ENCODE data around the gene MARCHF5.

Gene MARCHF5

DNA sequence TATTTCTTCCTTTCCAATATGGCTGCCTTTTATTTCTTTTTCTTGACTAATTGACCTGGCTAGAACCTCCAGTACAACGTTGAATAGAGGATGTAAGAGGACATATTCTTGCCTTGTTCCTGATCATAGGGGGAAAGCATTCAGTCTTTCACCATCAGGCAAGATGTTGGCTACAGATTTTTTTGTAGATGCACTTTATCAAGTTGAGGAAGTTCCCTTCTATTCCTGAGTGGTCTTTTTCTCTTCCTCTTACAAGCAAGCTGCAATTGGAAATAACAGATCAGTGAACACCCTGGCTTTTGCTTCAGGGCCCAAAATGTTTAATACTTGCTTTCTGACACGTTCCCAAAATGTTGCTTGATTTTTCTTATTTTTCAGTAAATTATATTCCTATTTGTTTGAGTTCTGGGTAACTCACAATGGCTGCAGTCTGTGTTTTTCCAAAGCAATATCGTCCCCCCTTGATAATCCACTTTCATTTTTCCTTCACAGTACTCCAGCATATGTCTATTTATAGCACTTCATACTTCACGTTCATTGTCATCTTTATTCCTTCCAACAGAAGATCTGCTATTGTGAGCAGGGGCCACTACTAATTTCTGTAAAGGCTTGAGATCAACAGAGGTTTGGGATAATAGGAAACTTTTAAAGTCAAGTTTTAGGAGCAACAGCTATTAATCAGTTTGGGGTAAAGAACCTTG lies 11.8 kb upstream of the MARCHF5 start:
- DNase-seq (ENCODE audit: low read depth in 1 of 2, low spot score in 1 of 2) = no peak
- in situ Hi-C loops (cut with HindIII; ENCODE audit: low pct_unique_long_range_greater_than_20kb, low sequenced_read_pairs) = no loop called here
- no peak for TF ChIP-seq JUND (IDR thresholded peaks at IDR 0.05; ENCODE audit: low read depth)

DNA sequence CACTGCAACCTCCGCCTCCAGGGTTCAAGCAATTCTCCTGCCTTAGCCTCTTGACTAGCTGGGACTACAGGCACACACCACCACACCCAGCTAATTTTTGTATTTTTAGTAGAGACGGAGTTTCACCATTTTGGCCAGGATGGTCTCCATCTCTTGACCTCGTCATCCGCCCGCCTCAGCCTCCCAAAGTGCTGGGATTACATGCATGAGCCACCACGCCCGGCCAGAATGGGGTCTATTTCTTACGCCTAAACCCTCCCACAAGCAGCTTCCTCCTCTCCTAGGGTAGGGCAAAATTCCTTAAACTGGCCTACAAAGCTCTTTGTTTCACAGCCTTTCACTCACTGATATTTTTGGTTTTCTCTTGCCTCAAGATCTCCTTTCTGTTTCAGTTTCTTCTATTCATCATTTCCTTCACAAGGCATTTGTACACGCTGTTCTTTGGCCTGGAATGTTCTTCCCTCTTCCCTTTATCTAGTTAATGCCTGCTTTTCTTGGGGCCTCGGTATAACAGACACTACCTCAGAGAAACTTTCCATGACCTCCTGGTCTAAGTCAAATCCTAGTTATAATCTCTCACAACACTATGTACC lies 6.8 kb upstream of the MARCHF5 start:
- no peak for DNase-seq (ENCODE audit: low read depth in 1 of 2, low spot score in 1 of 2)
- in situ Hi-C loops (cut with HindIII; ENCODE audit: low pct_unique_long_range_greater_than_20kb, low sequenced_read_pairs) = no loop called here
- TF ChIP-seq JUND (IDR thresholded peaks at IDR 0.05; ENCODE audit: low read depth) = no peak

DNA sequence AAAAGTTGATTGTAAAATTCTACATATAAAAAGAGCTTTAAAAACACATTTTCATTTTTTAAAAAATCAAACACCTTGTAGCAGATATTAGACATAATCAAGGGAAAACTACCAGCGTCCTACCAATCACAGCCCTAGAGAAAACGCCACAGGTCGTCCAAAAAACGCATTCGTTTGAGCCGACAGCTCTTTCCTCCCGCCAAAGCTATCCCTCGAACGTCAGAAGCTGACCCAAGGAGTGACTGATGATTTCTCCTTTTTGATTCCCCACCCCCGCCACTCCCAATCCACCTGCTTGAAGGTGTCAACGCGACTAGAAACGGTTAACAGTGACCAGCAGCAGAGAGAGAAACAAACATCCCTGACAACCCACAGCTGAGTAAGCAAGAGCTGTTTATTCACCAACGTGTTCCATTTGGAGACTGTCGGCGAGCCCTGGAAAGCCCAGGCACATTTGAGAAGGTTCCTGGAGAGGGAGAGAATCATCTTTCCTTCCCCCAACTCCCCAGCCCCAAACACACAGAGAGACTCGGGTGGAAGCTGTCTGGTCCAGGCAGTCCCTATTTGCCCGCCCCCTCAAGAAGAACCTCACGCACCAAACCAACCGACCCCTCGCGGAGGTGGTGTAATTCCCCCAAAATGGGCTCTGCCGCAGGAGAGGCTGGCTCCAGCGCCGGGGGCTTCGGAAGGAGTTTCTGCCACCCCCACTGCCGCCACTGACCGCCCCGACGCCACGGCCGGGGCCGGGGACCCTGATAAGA lies 711 bp upstream of the MARCHF5 start:
- peak; percentile 54 to 93 for DNase-seq (ENCODE audit: low read depth in 1 of 2, low spot score in 1 of 2)

DNA sequence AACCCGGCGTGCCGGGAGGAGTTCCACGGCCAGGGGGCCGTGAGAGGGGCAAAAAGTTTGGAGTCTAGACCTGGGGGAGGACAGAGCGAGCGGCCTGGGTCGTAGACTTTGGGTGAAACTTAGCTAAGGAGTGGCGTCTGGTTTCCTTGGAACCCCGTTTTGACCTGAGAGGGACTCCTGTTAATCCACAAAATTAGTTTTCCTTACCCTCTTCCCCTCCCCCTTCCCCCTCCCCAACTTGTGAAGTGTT lies 574 bp downstream of the MARCHF5 start:
- in situ Hi-C loops (cut with HindIII; ENCODE audit: low pct_unique_long_range_greater_than_20kb, low sequenced_read_pairs) = no loop called here
- TF ChIP-seq JUND (IDR thresholded peaks at IDR 0.05; ENCODE audit: low read depth) = no peak
- no peak for DNase-seq (ENCODE audit: low read depth in 1 of 2, low spot score in 1 of 2)

More for the DNA sequence above, 711 bp upstream of the MARCHF5 start:
- in situ Hi-C loops (cut with HindIII; ENCODE audit: low pct_unique_long_range_greater_than_20kb, low sequenced_read_pairs) = no loop called here
- TF ChIP-seq JUND (IDR thresholded peaks at IDR 0.05; ENCODE audit: low read depth) = no peak

DNA sequence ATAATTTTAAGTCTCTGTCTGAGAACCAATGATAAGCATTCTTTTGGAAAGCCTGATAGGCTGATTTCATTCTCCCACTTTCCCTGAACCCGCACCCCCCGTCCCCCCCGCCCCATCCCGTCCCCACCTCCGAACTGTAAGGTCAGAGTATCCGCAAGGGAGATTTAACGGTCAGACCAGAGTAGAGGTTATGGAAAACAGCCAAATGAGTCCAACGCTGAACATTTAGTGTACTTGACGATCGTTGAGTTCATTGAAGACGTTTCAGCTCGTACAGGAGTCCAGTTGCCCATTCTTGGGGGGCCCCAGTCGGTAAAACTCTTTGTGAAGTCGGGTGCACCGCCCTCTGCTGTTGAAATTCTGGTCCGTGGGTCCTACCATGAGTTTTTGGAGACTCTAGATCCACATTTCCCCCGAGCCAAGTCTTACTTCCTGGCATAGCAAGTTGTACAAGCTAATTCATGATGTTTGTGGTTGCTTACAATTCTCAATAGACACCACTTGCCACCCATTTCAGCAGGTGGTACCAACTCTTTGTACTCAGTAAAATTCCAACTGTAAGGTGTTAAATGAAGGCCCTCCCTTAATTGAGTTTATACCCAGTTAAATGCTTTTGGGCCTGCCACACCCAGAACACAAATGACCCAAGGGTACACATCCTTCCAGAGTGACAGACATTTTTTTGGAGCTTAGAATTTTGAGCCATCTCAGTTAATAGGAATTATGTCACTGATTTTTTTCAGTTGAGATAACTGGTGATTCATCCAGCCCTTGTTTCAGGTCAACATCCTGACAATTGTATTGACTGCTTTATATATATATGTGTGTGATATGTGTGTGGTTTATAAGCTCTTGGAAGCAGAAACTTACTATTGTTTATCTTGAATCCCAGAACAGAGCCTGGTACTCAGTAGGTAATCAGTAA lies 1.2 kb downstream of the MARCHF5 start:
- in situ Hi-C loops (cut with HindIII; ENCODE audit: low pct_unique_long_range_greater_than_20kb, low sequenced_read_pairs) = no loop called here
- no peak for TF ChIP-seq JUND (IDR thresholded peaks at IDR 0.05; ENCODE audit: low read depth)
- DNase-seq (ENCODE audit: low read depth in 1 of 2, low spot score in 1 of 2) = peak; percentile 61 to 79

DNA sequence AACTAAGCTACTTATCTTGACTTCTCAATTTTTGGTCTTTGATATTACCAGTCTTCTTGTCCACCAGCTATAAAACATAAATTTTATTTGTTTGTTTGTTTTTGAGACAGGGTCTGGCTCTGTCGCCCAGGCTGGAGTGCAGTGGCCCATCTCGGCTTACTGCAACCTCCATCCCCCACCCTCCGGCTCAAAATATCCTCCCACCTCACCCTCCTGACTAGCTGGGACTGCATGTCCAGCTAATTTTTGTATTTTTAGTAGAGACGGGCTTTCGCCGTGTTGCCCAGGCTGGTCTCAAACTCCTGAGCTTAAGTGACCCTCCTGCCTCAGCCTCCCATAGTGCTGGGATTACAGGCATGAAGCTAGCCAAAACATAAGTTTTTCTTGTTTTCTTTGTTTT lies 7.5 kb downstream of the MARCHF5 start:
- no peak for TF ChIP-seq JUND (IDR thresholded peaks at IDR 0.05; ENCODE audit: low read depth)
- in situ Hi-C loops (cut with HindIII; ENCODE audit: low pct_unique_long_range_greater_than_20kb, low sequenced_read_pairs) = no loop called here
- DNase-seq (ENCODE audit: low read depth in 1 of 2, low spot score in 1 of 2) = no peak

DNA sequence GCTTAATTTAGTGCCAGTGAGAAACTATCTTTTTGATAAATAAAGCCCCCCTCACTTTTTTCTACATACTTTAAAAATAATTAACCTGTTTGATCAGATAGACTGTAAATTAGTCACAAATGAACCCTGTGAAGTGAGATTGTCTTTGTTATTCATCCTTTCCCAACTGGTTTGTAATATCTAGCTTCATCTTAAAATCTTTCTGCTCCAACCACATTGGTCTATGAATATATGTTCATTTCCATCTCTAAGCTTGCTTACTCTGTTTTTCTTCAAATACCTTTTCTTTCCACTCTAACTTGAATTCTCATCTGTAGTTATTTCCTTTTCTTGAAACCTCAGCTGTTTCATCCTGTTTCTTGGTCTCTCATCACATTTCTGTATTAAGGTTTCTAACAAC lies 12.1 kb downstream of the MARCHF5 start:
- TF ChIP-seq JUND (IDR thresholded peaks at IDR 0.05; ENCODE audit: low read depth) = no peak
- DNase-seq (ENCODE audit: low read depth in 1 of 2, low spot score in 1 of 2) = no peak
- in situ Hi-C loops (cut with HindIII; ENCODE audit: low pct_unique_long_range_greater_than_20kb, low sequenced_read_pairs) = no loop called here

DNA sequence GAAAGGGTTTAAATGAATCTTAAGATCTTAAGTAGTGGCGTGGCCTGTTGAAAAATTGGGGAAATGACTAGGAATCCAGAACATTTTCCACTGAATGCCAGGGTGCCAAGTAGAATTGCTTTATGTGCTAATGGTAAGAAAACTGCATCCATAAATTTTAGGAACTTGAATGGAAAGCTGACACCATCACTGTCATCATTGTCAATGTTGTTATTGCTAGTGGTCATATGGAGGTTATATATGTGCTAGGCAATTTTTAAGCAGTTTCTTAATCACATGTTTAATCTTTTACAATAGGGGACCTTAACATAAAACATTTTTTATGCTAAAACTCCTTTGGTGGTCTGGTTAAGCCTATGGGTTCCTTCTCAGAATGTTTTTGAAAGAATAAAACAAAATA lies 13.1 kb downstream of the MARCHF5 start:
- no peak for DNase-seq (ENCODE audit: low read depth in 1 of 2, low spot score in 1 of 2)
- in situ Hi-C loops (cut with HindIII; ENCODE audit: low pct_unique_long_range_greater_than_20kb, low sequenced_read_pairs) = no loop called here
- TF ChIP-seq JUND (IDR thresholded peaks at IDR 0.05; ENCODE audit: low read depth) = no peak

DNA sequence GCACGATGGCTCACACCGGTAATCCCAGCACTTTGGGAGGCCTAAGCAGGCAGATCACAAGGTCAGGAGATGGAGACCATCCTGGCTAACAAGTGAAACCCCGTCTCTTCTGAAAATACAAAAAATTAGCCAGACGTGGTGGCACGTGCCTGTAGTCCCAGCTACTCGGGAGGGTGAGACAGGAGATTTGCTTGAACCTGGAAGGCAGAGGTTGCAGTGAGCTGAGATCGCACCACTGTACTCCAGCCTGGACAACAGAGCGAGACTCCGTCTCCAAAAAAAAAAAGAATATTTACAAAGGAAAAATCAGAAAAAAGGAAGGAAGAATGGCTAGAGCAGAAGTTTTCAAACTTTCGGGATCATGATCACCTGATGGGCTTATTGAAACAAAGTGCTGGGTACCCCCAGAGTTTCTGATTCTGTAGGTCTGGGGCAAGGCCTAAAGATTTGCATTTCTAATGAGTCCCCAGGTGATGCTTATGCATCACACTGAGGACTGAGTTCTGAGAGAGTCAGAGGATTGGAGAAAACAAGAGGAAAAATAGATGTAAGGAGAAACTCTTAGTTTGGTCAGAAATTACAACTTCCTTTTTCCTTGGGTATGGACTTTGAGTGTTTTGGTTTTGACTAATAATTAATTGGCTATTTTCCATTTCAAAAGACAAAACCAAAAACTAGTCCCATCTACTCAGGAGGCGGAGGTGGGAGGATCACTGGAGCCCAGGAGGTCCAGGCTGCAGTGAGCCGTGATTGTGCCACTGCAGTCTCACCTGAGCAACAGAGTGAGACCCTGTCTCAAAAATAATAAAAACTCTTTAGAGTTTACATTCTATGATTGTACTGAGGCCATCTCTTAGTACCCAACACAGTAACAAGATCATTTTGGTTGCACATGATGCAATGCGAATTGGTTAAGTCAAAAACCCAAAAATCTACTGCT lies 14.4 kb downstream of the MARCHF5 start:
- DNase-seq (ENCODE audit: low read depth in 1 of 2, low spot score in 1 of 2) = no peak
- no peak for TF ChIP-seq JUND (IDR thresholded peaks at IDR 0.05; ENCODE audit: low read depth)
- in situ Hi-C loops (cut with HindIII; ENCODE audit: low pct_unique_long_range_greater_than_20kb, low sequenced_read_pairs) = no loop called here

DNA sequence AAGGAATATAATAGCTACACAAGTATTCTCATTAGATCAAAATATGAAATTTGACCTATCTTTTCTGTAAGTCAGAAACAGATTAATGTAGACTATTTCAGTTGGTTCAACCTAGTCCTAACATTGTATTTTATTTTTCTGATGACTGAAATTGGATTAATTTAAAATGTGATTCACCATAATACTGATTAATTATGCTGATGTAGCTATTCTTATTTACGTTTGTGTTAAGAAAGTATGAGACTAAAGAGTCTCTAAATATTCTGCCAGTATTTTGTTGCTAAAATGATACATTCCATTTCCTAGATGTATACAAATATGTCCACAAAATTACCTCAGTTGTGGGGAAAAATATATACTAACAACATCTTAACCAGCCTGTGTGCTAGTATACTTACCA lies 18.3 kb downstream of the MARCHF5 start:
- in situ Hi-C loops (cut with HindIII; ENCODE audit: low pct_unique_long_range_greater_than_20kb, low sequenced_read_pairs) = no loop called here
- no peak for DNase-seq (ENCODE audit: low read depth in 1 of 2, low spot score in 1 of 2)
- no peak for TF ChIP-seq JUND (IDR thresholded peaks at IDR 0.05; ENCODE audit: low read depth)

DNA sequence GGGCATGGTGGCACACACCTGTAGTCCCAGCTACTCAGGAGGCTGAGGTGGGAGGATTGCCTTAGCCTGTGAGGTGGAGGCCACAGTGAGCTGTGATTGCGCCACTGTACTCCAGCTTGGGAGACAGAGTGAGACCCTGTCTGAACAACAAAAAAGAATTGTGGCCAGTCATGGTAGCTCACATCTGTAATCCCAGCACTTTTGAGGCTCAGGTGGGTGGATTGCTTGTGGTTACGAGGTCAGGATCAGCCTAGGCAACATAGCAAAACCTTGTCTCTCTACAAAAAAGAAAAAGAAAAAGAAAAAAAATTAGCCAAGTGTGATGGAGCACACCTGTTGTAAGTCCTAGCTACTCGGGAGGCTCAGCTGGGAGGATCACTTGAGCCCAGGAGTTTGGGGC lies 22.8 kb downstream of the MARCHF5 start:
- in situ Hi-C loops (cut with HindIII; ENCODE audit: low pct_unique_long_range_greater_than_20kb, low sequenced_read_pairs) = no loop called here
- DNase-seq (ENCODE audit: low read depth in 1 of 2, low spot score in 1 of 2) = no peak

DNA sequence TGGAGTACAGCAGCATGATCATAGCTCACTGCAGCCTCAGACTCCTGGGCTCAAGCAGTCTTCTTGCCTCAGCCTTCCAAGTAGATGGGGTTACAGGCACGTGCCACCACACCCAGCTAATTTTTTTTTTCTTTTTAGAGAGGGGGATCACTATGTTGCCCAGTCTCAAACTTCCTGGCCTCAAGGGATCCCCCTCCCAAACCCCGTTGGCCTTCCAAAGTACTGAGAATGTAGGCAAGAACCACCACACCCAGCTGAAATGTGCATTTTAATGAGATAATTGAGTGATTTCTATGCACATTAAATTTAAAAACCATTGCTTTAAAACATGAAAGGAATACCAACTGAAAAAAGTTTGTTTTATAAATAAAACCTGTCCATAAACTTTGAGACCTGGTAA lies 25.6 kb downstream of the MARCHF5 start:
- no peak for DNase-seq (ENCODE audit: low read depth in 1 of 2, low spot score in 1 of 2)
- TF ChIP-seq JUND (IDR thresholded peaks at IDR 0.05; ENCODE audit: low read depth) = no peak
- in situ Hi-C loops (cut with HindIII; ENCODE audit: low pct_unique_long_range_greater_than_20kb, low sequenced_read_pairs) = no loop called here

More for the DNA sequence above, 22.8 kb downstream of the MARCHF5 start:
- TF ChIP-seq JUND (IDR thresholded peaks at IDR 0.05; ENCODE audit: low read depth) = no peak

Measured in T47D (cell line).